ENCODE results near the gene MELTF. TPM values are rescaled to one million over a fixed set of nuclear protein-coding genes. Genes with fewer than 3 reads are reported as not detected.

Gene MELTF
- total and polyA plus RNA-seq, 9 of the 15 experiments (the other 6 are each of a cell fraction or from before 2014, with no cell fraction given): 0.35 to 10.5 (median 4.5) TPM

DNA sequence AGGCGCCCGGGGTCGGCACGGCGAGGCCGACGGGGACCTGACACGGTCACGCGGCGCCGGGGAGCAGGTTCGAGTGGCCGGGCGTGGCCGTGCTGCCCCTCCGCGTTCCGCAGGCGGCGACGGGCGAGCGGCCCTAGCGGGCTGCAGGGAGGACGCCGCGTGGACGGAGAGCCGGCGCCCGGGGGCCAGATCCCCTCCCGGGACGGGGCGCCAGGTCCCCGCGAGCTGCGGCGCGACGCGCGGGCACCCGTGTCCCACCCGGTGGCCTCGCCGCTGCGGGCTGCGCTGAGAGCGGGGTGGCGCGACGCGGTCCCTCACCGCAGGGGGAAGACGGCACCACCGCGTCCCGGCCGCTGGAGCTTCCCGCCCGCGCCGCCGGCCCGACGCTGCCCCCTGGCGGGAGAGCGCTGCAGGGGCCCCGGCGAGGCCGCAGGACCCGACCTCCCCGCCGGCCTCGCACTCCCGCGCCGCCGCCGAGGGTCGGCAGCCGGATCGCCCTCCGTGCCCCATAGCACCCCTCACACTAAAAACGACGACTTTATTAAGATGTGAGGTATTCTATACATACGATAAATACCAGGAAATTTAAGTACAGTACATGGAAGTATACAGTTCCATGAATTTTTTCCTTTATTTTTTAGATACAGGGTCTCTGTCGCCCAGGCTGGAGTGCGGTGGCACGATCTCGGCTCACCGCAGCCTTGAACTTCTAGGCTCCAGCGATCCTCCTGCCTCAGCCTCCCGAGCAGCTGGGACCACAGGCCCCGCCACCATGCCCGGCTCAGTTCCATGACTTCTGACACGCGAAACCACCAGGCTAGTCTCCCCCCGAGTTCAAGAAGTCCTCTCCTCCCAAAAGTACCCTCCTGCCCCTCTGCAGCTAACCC, 59.7 kb downstream of the MELTF start (continued):
- TF ChIP-seq, protein P1, sequence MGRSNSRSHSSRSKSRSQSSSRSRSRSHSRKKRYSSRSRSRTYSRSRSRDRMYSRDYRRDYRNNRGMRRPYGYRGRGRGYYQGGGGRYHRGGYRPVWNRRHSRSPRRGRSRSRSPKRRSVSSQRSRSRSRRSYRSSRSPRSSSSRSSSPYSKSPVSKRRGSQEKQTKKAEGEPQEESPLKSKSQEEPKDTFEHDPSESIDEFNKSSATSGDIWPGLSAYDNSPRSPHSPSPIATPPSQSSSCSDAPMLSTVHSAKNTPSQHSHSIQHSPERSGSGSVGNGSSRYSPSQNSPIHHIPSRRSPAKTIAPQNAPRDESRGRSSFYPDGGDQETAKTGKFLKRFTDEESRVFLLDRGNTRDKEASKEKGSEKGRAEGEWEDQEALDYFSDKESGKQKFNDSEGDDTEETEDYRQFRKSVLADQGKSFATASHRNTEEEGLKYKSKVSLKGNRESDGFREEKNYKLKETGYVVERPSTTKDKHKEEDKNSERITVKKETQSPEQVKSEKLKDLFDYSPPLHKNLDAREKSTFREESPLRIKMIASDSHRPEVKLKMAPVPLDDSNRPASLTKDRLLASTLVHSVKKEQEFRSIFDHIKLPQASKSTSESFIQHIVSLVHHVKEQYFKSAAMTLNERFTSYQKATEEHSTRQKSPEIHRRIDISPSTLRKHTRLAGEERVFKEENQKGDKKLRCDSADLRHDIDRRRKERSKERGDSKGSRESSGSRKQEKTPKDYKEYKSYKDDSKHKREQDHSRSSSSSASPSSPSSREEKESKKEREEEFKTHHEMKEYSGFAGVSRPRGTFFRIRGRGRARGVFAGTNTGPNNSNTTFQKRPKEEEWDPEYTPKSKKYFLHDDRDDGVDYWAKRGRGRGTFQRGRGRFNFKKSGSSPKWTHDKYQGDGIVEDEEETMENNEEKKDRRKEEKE (IDR thresholded peaks at IDR 0.05; ENCODE audit: borderline replicate concordance in 1 of 2, control insufficient read depth in 1 of 2, low read depth in 2 of 2, low read length in 1 of 2): no peak
- TF ChIP-seq PRPF4 (IDR thresholded peaks at IDR 0.05; ENCODE audit: insufficient read depth, low read depth, low read length, poor library complexity, severe bottlenecking) (no peak), KLF13 (tag; IDR thresholded peaks at IDR 0.05; ENCODE audit: borderline replicate concordance, low read depth) (no peak), TEAD1 (CRISPR knock-in tag; IDR thresholded peaks at IDR 0.05) (no peak; a peak in 1 of 4 replicates), ZNF282 (CRISPR knock-in tag; IDR thresholded peaks at IDR 0.05) (peak; percentile 59; the same call in 1 of the 2 replicates), TAF1 (IDR thresholded peaks at IDR 0.05; ENCODE audit: control insufficient read depth, extremely low read depth, insufficient read depth, low read length, severe bottlenecking) (peak; percentile 30), ZNF785 (CRISPR knock-in tag; IDR thresholded peaks at IDR 0.05) (no peak), TFAM (CRISPR knock-in tag; conservative IDR thresholded peaks at IDR 0.05) (no peak), TOE1 (IDR thresholded peaks at IDR 0.05; ENCODE audit: borderline replicate concordance) (no peak), TOE1 (CRISPR knock-in tag; IDR thresholded peaks at IDR 0.05; ENCODE audit: borderline replicate concordance, low read depth) (no peak), MAFG (tag; conservative IDR thresholded peaks at IDR 0.05) (no peak), NR2C1 (IDR thresholded peaks at IDR 0.05) (no peak), NR2C1 (tag; IDR thresholded peaks at IDR 0.05) (no peak), CEBPG (CRISPR knock-in tag; IDR thresholded peaks at IDR 0.05) (no peak), CEBPG (tag; conservative IDR thresholded peaks at IDR 0.05 in 1 of 2, IDR thresholded peaks at IDR 0.05 in 1 of 2) (no peak), HNRNPLL (IDR thresholded peaks at IDR 0.05; ENCODE audit: low read depth, low read length, poor library complexity, severe bottlenecking) (no peak), PCBP2 (IDR thresholded peaks at IDR 0.05; ENCODE audit: low read depth, low read length, poor library complexity, severe bottlenecking) (no peak), RUNX1 (IDR thresholded peaks at IDR 0.05; ENCODE audit: low read depth) (no peak), HNRNPH1 (optimal IDR thresholded peaks at IDR 0.05; ENCODE audit: low read depth, low read length) (no peak)
- TF ChIP-seq, protein P2, sequence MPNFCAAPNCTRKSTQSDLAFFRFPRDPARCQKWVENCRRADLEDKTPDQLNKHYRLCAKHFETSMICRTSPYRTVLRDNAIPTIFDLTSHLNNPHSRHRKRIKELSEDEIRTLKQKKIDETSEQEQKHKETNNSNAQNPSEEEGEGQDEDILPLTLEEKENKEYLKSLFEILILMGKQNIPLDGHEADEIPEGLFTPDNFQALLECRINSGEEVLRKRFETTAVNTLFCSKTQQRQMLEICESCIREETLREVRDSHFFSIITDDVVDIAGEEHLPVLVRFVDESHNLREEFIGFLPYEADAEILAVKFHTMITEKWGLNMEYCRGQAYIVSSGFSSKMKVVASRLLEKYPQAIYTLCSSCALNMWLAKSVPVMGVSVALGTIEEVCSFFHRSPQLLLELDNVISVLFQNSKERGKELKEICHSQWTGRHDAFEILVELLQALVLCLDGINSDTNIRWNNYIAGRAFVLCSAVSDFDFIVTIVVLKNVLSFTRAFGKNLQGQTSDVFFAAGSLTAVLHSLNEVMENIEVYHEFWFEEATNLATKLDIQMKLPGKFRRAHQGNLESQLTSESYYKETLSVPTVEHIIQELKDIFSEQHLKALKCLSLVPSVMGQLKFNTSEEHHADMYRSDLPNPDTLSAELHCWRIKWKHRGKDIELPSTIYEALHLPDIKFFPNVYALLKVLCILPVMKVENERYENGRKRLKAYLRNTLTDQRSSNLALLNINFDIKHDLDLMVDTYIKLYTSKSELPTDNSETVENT (CRISPR knock-in tag; IDR thresholded peaks at IDR 0.05): peak; percentile 79
- TF ChIP-seq, protein P3, sequence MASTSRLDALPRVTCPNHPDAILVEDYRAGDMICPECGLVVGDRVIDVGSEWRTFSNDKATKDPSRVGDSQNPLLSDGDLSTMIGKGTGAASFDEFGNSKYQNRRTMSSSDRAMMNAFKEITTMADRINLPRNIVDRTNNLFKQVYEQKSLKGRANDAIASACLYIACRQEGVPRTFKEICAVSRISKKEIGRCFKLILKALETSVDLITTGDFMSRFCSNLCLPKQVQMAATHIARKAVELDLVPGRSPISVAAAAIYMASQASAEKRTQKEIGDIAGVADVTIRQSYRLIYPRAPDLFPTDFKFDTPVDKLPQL (IDR thresholded peaks at IDR 0.05; ENCODE audit: extremely low read depth, insufficient read length): no peak

All from K562 (cell line).